SJCRH30 (cell line): Measurements from ENCODE around the gene PRDM10. TPM values are rescaled to one million over a fixed set of nuclear protein-coding genes. Genes with fewer than 3 reads are reported as not detected.

Experiments used
- DNase-seq, 2 experiments: peaks; one replicate each; pipeline ENCODE4 v3.0.0-alpha.2; 2015 to 2020
- H3K27ac ChIP-seq: fragments of 250-450 bp; sonication (Bioruptor Pico); 2 replicates; pipeline ENCODE4 v1.5.1; 2020; ENCODE audit warnings: mild to moderate bottlenecking, moderate library complexity
- H3K27me3 ChIP-seq: fragments of 250-450 bp; sonication (Bioruptor Pico); 2 replicates; pipeline ENCODE4 v1.5.1; 2020; ENCODE audit warnings: mild to moderate bottlenecking, moderate library complexity
- H3K36me3 ChIP-seq: fragments of 250-450 bp; sonication (Bioruptor Pico); 2 replicates; pipeline ENCODE4 v1.5.1; 2020; ENCODE audit warnings: mild to moderate bottlenecking, moderate library complexity
- H3K4me1 ChIP-seq: fragments of 250-450 bp; sonication (Bioruptor Pico); 2 replicates; pipeline ENCODE4 v1.5.1; 2020; ENCODE audit warnings: mild to moderate bottlenecking, moderate library complexity
- H3K4me3 ChIP-seq: fragments of 250-450 bp; sonication (Bioruptor Pico); 2 replicates; pipeline ENCODE4 v1.5.1; 2020; ENCODE audit warnings: mild to moderate bottlenecking, moderate library complexity
- H3K9me3 ChIP-seq: fragments of 250-450 bp; sonication (Bioruptor Pico); replicated peaks from 2 replicates; pipeline ENCODE4 v1.5.1; 2020; ENCODE audit warnings: mild to moderate bottlenecking, moderate library complexity
- total RNA-seq: library from RNA; depleted of rRNA; stranded (reverse); fragments of >200 nt; shearing (Covaris generic); gene quantifications from 2 replicates; pipeline ENCODE4 v1.2.3, GENCODE V29; 2014

Gene PRDM10
- total RNA-seq, 1 experiment from 2014 or later: 6.7 TPM

DNA sequence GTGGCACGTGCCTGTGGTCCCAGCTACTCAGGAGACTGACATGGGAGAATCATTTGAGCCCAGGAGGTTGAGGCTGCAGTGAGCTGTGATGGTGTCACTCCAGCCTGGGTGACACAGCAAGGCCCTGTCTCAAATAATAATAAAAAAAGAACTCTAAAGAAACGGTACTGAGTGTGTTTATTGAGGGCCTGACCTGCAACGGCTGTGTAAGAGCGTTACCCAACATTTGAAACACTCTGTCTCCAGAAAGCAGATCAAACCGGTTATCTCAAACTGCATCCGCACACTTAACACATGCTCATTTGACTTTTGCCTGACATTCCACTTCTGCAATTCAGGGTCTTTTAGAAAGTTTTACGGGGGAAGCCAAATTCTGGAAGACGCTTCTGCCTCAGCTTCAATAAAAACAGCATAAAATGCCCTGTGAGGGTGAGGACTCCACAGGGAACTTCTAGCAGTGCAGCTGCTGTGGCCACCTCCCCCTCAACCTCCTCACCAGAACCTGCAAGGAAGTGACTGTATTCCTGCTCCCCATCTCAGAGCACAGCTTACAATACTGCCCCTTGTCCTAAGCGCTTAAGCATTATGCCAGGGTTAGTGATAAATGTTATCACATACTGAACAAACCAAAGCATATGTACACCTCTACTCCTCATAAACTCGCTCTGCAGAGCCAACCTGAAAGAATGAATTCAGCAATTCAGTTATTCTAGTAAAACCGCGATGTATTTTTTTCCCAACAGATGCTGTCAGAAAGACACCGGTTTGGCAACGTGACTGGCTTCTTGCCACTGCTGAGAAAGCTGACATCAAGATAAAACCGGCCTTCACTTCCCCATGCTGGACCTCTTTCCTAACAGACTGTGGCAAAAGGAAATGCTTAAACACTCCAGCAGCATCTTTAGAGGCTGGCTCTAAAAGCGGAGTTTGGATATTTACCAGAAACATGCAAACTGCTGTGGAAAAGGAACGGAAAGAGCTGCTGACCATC, 52.2 kb downstream of the PRDM10 start:
- no peaks in the 10 kb centered on the region for H3K4me1 ChIP-seq
- DNase-seq: no peak
- H3K27ac ChIP-seq: no peak overlapping the region
- H3K27me3 ChIP-seq: no peaks in the 10 kb centered on the region
- no peaks in the 10 kb centered on the region for H3K9me3 ChIP-seq
- H3K36me3 ChIP-seq: no peaks in the 10 kb centered on the region
- no peak overlapping the region for H3K4me3 ChIP-seq

DNA sequence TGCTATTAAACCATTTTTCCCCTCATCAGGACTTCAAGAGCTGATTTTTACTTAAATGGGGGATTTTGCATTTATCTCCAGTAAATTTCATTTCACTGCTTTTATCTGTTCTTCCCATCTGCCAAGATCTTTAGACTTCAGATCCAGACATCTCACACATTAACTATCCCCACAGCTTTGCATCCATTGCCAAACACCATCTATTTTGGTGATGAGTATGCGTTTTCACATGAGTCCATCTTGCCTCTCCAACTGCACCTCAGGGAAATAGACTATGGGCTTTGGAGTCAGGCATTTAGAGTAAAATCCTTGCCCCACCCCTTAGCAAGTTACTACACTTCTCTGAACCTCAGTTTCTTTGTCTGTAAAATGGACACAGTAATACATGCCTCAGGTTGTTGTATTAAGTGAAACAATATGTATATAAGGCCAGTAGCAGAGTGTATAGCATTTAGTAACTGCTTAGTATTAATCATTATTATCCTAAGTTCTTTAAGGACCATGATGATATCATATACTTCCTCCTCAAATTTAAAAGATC, 53.6 kb downstream of the PRDM10 start:
- H3K4me1 ChIP-seq: no peaks in the 10 kb centered on the region
- no peaks in the 10 kb centered on the region for H3K27me3 ChIP-seq
- H3K36me3 ChIP-seq: no peaks in the 10 kb centered on the region
- H3K9me3 ChIP-seq: no peaks in the 10 kb centered on the region
- H3K27ac ChIP-seq: no peak overlapping the region
- no peak for DNase-seq
- H3K4me3 ChIP-seq: no peak overlapping the region

DNA sequence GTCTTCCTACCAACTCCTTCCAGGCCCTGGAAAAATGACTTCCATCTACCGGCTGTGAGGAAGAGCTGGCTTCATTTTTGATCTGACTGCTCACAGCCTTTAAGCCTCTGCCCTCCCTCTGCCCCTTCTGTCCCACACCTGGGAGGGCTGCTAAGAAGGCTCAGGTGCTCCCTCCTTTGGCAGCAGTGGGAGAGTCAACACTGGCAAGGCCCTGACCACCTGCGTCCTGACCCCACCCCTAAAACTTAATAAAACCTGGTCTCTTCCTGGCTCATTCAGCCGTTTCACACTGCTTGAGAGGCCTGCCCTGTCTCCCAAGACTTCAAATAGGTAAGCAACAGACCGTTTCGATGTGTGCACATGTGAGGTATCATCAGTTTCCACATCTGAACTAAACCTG, 55.2 kb downstream of the PRDM10 start:
- Histone ChIP-seq H3K36me3 (no peaks in the 10 kb centered on the region), H3K27ac (no peak overlapping the region), H3K4me3 (no peak overlapping the region), H3K27me3 (no peaks in the 10 kb centered on the region), H3K9me3 (no peaks in the 10 kb centered on the region), H3K4me1 (no peaks in the 10 kb centered on the region)
- no peak for DNase-seq

DNA sequence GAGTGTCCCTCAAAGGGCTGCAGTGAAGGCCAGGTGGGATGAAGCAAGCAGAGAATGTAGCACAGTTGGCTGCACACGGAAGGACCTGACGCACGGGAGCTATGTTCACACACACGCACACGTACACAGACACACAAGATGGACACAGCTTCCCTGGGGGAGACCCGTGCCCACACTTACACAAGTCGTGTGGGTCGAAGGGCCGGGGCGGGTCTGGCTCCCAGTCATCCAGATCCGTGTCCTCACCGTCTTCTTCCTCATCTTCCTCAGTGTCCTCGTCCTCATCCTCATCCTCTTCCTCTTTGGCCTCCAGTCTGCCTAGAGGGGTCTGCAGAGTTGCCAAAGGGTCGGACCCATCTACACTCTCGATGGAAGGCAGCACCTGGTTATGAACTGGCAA, 55.7 kb downstream of the PRDM10 start:
- Histone ChIP-seq H3K9me3 (no peaks in the 10 kb centered on the region), H3K4me3 (no peak overlapping the region), H3K27me3 (no peaks in the 10 kb centered on the region), H3K4me1 (no peaks in the 10 kb centered on the region), H3K36me3 (no peaks in the 10 kb centered on the region), H3K27ac (no peak overlapping the region)
- no peak for DNase-seq

DNA sequence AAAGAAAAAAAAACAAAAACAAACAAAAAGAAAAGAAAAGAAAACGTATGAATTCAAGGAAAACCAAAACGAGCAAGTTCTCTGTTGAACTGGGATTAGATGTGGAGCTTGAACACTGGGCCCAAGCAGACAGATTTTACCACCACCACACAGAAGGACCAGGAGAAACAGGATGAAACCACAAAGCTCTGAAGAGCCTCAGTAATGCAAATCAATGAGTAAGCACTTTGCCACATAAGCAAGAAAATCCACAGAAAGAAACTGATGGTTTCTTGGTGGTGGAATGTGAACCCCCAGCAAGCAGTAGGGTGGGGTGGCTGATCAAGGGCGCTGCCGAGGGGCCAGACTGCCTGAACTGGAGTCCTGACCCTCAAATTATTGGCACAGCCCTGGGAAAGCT, 56.4 kb downstream of the PRDM10 start:
- H3K4me1 ChIP-seq: no peaks in the 10 kb centered on the region
- no peak overlapping the region for H3K4me3 ChIP-seq
- no peaks in the 10 kb centered on the region for H3K27me3 ChIP-seq
- no peaks in the 10 kb centered on the region for H3K36me3 ChIP-seq
- H3K9me3 ChIP-seq: no peaks in the 10 kb centered on the region
- DNase-seq: no peak
- H3K27ac ChIP-seq: no peak overlapping the region

DNA sequence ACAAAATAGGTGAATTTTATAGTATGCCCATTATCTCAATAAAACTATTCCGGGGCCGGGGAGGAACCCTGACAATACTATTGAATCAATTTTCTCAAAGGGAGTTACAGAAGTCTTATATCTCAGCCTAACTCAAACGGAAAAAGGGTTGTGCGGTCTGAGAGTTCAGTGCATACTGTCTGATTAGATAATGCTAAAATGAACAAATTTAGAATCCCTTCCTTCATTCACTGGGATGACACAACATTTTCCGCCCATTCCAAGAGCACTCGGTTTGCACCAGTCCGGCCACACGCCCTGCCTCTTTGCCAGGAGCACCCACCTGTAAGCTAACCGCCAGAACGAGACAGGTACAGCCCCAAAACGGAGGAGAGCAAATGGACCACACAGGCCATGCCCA, 57.3 kb downstream of the PRDM10 start:
- no peaks in the 10 kb centered on the region for H3K4me1 ChIP-seq
- DNase-seq: no peak
- no peak overlapping the region for H3K27ac ChIP-seq

DNA sequence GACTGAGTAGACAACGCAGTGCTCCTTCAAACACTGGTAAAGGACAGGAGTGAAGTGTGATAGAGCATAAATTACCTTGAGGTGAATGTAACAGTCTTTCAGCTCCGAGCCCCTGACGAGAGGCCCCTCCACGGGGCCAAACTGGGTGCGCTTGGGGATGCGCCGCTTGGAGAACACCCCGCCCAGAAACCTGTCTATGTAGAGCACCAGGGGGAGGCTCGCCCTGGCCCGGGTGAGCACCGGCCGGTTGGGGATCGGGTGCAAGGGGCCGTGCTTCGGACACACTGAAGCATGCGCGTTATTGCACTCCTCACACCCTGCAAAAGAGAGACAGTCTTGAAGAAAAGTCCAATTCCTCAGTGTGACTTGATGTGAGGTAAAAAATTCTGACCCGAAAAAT, 57.9 kb downstream of the PRDM10 start:
- no peaks in the 10 kb centered on the region for H3K27me3 ChIP-seq
- H3K4me3 ChIP-seq: no peak overlapping the region
- no peaks in the 10 kb centered on the region for H3K4me1 ChIP-seq
- no peaks in the 10 kb centered on the region for H3K9me3 ChIP-seq
- no peaks in the 10 kb centered on the region for H3K36me3 ChIP-seq
- DNase-seq: no peak
- H3K27ac ChIP-seq: no peak overlapping the region

More for the DNA sequence above, 57.3 kb downstream of the PRDM10 start:
- Histone ChIP-seq H3K9me3 (no peaks in the 10 kb centered on the region), H3K27me3 (no peaks in the 10 kb centered on the region), H3K36me3 (no peaks in the 10 kb centered on the region), H3K4me3 (no peak overlapping the region)

DNA sequence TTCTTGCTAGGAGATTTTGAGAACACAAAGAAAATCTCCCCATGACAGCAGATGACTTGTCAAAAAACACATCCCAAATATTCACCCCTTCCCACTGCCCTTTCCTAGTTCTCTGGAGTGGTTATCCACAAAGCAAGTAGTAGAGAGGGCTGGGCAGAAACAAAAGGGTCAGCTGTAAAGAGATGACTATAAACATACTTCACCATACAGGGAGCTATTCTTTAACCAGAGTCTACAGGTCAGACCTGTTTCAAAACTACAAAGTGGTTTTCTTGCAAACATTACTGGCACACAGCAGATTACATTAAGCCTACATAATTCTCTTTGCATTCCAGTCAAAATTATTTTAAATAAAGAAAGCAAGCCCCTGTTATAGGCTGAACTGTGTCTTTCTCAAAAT, 59.6 kb downstream of the PRDM10 start:
- Histone ChIP-seq H3K4me1 (no peaks in the 10 kb centered on the region), H3K36me3 (no peaks in the 10 kb centered on the region), H3K27ac (no peak overlapping the region), H3K4me3 (no peak overlapping the region), H3K27me3 (no peaks in the 10 kb centered on the region), H3K9me3 (no peaks in the 10 kb centered on the region)
- DNase-seq: no peak

DNA sequence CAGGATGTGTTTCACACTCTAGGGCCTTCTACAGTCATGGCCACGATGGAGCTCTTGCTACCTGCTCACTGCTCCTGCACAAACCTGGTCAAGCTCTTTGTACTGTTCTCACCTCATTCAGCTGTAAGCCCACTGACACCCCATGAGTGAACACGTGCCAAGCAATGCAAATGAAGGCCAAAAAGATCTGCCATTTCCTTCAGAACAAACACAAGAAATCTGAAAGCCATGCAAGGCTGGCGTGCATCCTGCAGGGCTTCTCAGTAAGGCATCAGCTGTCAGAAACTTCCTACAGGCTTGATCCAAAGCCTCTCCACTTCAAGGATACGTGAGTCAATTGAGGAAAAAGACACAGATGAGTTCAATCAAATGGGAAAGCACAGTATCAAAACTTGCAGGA, 63.1 kb downstream of the PRDM10 start:
- Histone ChIP-seq H3K27me3 (no peaks in the 10 kb centered on the region), H3K4me1 (no peaks in the 10 kb centered on the region), H3K4me3 (no peak overlapping the region), H3K36me3 (no peaks in the 10 kb centered on the region; the same call in 1 of the 2 replicates), H3K27ac (no peak overlapping the region), H3K9me3 (no peaks in the 10 kb centered on the region)
- DNase-seq: no peak

DNA sequence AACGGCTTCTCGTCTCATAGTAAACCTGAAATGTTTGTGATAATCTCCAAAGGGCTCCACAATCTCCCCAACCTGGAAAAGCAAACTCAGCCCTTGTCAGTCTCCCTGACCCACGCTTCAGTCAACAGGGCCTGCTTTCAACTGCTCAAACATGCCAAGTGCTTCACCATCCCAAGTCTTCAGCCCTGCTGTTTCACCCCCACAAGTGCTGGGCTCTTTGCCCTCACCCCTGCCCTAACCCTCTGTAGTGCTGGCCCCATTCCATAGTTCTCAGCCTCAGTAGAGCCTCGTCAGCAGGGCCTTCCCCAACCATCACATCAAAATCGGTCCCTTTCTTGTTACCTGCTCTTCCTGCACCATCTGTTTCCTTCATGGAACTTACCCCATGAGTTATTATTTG, 63.9 kb downstream of the PRDM10 start:
- H3K27me3 ChIP-seq: no peaks in the 10 kb centered on the region
- H3K4me1 ChIP-seq: no peaks in the 10 kb centered on the region
- H3K9me3 ChIP-seq: no peaks in the 10 kb centered on the region
- H3K27ac ChIP-seq: no peak overlapping the region
- no peak overlapping the region for H3K4me3 ChIP-seq
- no peak for DNase-seq
- H3K36me3 ChIP-seq: no peaks in the 10 kb centered on the region; the same call in 1 of the 2 replicates

DNA sequence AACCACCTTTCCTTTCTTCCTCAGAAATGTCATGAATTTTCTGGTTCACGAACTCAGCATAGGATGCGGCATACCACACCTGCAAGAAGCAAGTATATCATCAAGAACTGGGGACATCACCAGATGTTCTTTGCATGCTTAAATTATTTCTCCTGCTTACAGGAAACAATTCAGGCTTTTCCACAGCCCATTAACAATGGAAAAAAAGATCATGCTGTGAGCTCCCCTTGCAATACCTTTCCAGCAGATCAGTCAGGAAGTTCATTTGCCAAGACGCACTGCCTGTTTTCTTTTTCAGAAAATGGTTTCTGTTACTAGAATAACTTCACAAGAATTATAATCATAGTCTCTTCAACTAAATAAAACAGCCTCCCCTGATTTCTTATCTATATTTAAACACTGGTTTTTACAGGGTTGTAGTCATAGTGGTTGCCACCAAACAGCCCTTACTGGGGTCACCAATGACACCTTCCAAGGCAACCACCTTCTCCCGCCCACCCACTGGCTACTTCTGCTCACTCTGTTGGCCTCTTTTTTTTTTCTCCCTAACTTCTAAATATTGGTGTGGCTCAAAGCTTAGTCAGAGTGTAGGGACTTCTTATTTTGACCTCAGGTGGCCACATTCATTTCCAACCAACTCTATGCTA, 64.9 kb downstream of the PRDM10 start:
- Histone ChIP-seq H3K27ac (no peak overlapping the region), H3K9me3 (no peaks in the 10 kb centered on the region), H3K4me1 (no peaks in the 10 kb centered on the region), H3K27me3 (no peaks in the 10 kb centered on the region), H3K36me3 (no peaks in the 10 kb centered on the region; the same call in 1 of the 2 replicates), H3K4me3 (no peak overlapping the region)
- DNase-seq: no peak

DNA sequence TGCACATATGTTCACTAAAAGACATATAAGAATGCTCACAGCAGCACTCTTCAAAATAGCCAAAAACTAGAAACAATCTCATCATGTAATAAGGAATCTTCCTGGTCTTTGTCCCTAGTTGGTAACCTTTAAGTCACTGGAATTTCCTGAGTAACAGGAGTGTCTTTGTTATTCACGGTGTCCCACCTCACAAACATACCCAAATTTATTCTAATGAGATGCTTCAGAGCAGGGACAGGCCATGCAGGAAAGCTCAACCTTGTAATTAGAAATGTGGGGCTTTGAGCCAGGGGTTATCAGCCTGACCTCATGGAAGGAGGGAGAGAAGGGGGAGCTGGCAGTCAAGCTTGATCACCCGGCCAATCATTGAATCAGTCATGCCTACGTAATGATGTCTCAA, 66.9 kb downstream of the PRDM10 start:
- no peak for DNase-seq
- Histone ChIP-seq H3K9me3 (no peaks in the 10 kb centered on the region), H3K4me3 (no peak overlapping the region), H3K4me1 (no peaks in the 10 kb centered on the region), H3K27ac (no peak overlapping the region), H3K27me3 (no peaks in the 10 kb centered on the region), H3K36me3 (no peaks in the 10 kb centered on the region; the same call in 1 of the 2 replicates)

DNA sequence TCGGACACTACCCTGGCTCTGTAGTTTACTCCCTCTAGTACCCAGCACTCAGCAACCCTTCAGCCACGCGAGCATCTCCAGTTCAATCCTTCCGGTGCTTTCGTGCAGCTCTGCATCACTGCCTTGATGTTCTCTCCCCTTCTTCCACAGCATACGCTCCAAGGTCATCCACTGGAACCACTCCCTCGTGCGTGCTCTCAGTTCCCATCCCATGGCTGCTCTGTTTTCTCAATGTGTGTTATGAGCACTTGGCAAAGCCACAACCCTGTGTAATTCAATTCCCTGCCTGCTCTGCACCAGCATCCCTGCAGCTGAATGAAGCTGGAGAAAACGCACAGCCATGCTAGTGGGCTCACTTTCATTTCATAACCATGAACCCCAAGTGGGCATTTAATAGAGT, 68.7 kb downstream of the PRDM10 start:
- H3K4me3 ChIP-seq: no peak overlapping the region
- no peaks in the 10 kb centered on the region for H3K9me3 ChIP-seq
- H3K36me3 ChIP-seq: no peaks in the 10 kb centered on the region; the same call in 1 of the 2 replicates
- no peak for DNase-seq
- H3K27me3 ChIP-seq: no peaks in the 10 kb centered on the region
- no peak overlapping the region for H3K27ac ChIP-seq
- H3K4me1 ChIP-seq: no peaks in the 10 kb centered on the region

DNA sequence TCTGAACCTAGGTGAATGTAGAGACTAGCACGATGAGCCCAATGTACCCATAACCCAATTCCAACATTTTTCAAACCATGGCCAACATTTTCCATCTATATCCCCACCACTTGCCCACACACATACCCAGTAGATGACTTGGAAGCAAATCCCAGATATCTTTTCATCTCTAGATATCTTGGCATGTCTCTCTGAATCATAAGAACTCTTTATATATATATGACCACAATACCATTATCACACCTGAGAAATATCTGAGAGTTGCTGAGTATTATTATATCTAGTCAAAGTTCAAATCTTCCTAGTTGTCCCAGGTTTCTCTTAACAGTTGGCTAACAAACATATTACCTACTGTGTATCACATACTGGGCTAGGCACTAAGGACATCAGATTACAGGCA, 69.4 kb downstream of the PRDM10 start:
- Histone ChIP-seq H3K9me3 (no peaks in the 10 kb centered on the region), H3K27me3 (no peaks in the 10 kb centered on the region), H3K4me3 (no peak overlapping the region), H3K36me3 (no peaks in the 10 kb centered on the region; the same call in 1 of the 2 replicates), H3K27ac (no peak overlapping the region), H3K4me1 (no peaks in the 10 kb centered on the region)
- no peak for DNase-seq

DNA sequence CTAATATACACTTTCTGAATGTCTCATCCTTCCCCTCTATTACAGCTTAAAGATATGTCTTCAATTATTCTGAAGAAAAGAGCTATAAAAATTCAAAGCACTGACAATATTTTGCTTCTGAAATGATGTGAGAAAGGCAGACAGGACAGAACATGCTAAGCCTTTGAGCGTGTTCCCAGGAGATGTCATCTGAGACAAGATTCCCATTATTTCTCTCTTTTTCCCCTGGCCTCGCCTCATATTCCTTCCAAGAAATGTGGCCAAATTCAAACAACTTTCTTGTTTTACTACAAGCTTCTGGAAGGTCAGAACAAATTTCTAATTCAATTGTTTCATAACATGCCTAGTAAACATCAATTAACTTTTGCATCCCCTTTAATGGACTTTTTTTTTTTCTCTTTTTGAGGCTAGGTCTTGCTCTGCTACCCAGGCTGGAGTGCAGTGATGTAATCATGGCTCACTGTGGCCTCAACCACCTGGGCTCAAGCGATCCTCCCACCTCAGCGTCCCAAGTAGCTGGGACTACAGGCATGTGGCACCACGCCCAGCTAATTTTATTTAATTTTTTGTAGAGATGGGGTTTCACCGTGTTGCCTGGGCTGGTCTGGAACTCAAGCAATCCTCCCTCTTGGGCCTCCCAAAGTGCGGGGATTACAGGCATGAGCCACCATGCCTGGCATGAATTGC, 70.1 kb downstream of the PRDM10 start:
- Histone ChIP-seq H3K27ac (no peak overlapping the region), H3K9me3 (no peaks in the 10 kb centered on the region), H3K4me1 (no peaks in the 10 kb centered on the region), H3K4me3 (no peak overlapping the region), H3K36me3 (no peaks in the 10 kb centered on the region; the same call in 1 of the 2 replicates), H3K27me3 (no peaks in the 10 kb centered on the region)
- no peak for DNase-seq
